Liver (tissue), 9 donors: Measurements from ENCODE around the gene DIPK1C. TPM values are rescaled to one million over a fixed set of nuclear protein-coding genes. Genes with fewer than 3 reads are reported as not detected.

Source experiments
- DNase-seq: peaks from one replicate; pipeline ENCODE4 v3.0.0-alpha.2; 2017; ENCODE audit warnings: low spot score
- H3K27ac ChIP-seq, 2 donors: one replicate each; pipeline ENCODE4 v1.7.0; 2013; ENCODE audit warnings: inconsistent platforms in 2 of 2, low read length in 2 of 2, control low read depth in 1 of 2, low read depth in 1 of 2, mild to moderate bottlenecking in 1 of 2
- H3K27me3 ChIP-seq, 4 donors: one replicate each; pipeline versions ENCODE4 v1.6.1 to v1.7.0; 2013; ENCODE audit warnings: low read length in 3 of 4, inconsistent platforms in 1 of 4, mild to moderate bottlenecking in 1 of 4, moderate library complexity in 1 of 4; ENCODE audit not compliant: control insufficient read depth in 4 of 4, insufficient read depth in 4 of 4
- H3K36me3 ChIP-seq, 4 donors: one replicate each; pipeline versions ENCODE4 v1.6.1 to v1.7.0; 2013; ENCODE audit warnings: low read length in 3 of 4, mild to moderate bottlenecking in 3 of 4, low read depth in 1 of 4, moderate library complexity in 1 of 4; ENCODE audit not compliant: control insufficient read depth in 4 of 4, insufficient read depth in 3 of 4
- H3K4me1 ChIP-seq, 4 donors: one replicate each; pipeline versions ENCODE4 v1.6.1 to v1.7.0; 2013; ENCODE audit warnings: low read length in 3 of 4, mild to moderate bottlenecking in 3 of 4, moderate library complexity in 1 of 4; ENCODE audit not compliant: control insufficient read depth in 4 of 4, insufficient read depth in 4 of 4
- H3K4me3 ChIP-seq, 3 donors: one replicate each; pipeline versions ENCODE4 v1.6.1 to v1.7.0; 2013; ENCODE audit warnings: low read length in 3 of 3, control low read depth in 1 of 3, low read depth in 1 of 3, mild to moderate bottlenecking in 1 of 3
- H3K9ac ChIP-seq, 2 donors: one replicate each; pipeline ENCODE4 v1.7.0; 2013; ENCODE audit warnings: low read length in 2 of 2, mild to moderate bottlenecking in 2 of 2, moderate library complexity in 2 of 2, control low read depth in 1 of 2, low read depth in 1 of 2
- H3K9me3 ChIP-seq, 4 donors: one replicate each; pipeline versions ENCODE4 v1.6.1 to v1.7.0; 2013; ENCODE audit warnings: low read length in 3 of 4; ENCODE audit not compliant: control insufficient read depth in 4 of 4
- EGR1 ChIP-seq, 2 donors: IDR thresholded peaks; 2 replicates each; pipeline ENCODE4 v1.6.1; 2016 to 2018; ENCODE audit warnings: antibody characterized with exemption in 2 of 2, low read depth in 2 of 2
- FOXA1 ChIP-seq: IDR thresholded peaks from 2 replicates; pipeline ENCODE4 v1.6.1; 2016; ENCODE audit warnings: antibody characterized with exemption
- FOXA2 ChIP-seq: IDR thresholded peaks from 2 replicates; pipeline ENCODE4 v1.6.1; 2016; ENCODE audit warnings: antibody characterized with exemption
- GABPA ChIP-seq, 2 donors: IDR thresholded peaks in 1 of 2; conservative IDR thresholded peaks in 1 of 2; 2 replicates each; pipeline ENCODE4 v1.6.1; 2016; ENCODE audit warnings: antibody characterized with exemption in 2 of 2, mild to moderate bottlenecking in 1 of 2, moderate library complexity in 1 of 2
- HNF4A ChIP-seq, 2 donors: conservative IDR thresholded peaks; 2 replicates each; pipeline ENCODE4 v1.6.1; 2016; ENCODE audit warnings: antibody characterized with exemption in 2 of 2, mild to moderate bottlenecking in 2 of 2
- HNF4G ChIP-seq: IDR thresholded peaks from 2 replicates; pipeline ENCODE4 v1.6.1; 2016; ENCODE audit warnings: antibody characterized with exemption
- JUND ChIP-seq, 2 donors: IDR thresholded peaks; 2 replicates each; pipeline ENCODE4 v1.6.1; 2016; ENCODE audit warnings: antibody characterized with exemption in 2 of 2
- NR2F2 ChIP-seq: IDR thresholded peaks from 2 replicates; pipeline ENCODE4 v1.6.1; 2016; ENCODE audit warnings: antibody characterized with exemption
- RAD21 ChIP-seq, 2 donors: IDR thresholded peaks; 2 replicates each; pipeline ENCODE4 v1.6.1; 2016; ENCODE audit warnings: antibody characterized with exemption in 2 of 2, mild to moderate bottlenecking in 2 of 2
- RXRA ChIP-seq, 2 donors: IDR thresholded peaks; 2 replicates each; pipeline ENCODE4 v1.6.1; 2017 to 2018; ENCODE audit warnings: antibody characterized with exemption in 2 of 2, mild to moderate bottlenecking in 1 of 2
- SP1 ChIP-seq: IDR thresholded peaks from 2 replicates; pipeline ENCODE4 v1.6.1; 2018; ENCODE audit warnings: antibody characterized with exemption, mild to moderate bottlenecking
- TAF1 ChIP-seq: conservative IDR thresholded peaks from 2 replicates; pipeline ENCODE4 v1.6.1; 2016; ENCODE audit warnings: antibody characterized with exemption, mild to moderate bottlenecking
- YY1 ChIP-seq: IDR thresholded peaks from 2 replicates; pipeline ENCODE4 v1.6.1; 2016; ENCODE audit warnings: antibody characterized with exemption, mild to moderate bottlenecking
- WGBS: extraction: QIAGEN DNeasy Blood & Tissue Kit; methylation state at CpG from one replicate; pipeline ENCODE4 v1.1.7; 2013; 5-methylcytosine and 5-hydroxymethylcytosine counted together
- polyA plus RNA-seq, 2 donors: library from polyadenylated mRNA; stranded (reverse) in 1 of 2; unstranded in 1 of 2; fragments of 200-250 nt in 1 of 2; fragments of >200 nt in 1 of 2; fragmentation: Nextera tagmentation in 1 of 2; extraction: Ambion mirVana in 1 of 2; gene quantifications; one replicate each; pipeline versions ENCODE4 v1.2.1 to v1.2.3, GENCODE V29; 2013 to 2015
- total RNA-seq, 2 donors: library from RNA; depleted of rRNA; stranded (reverse); fragments of >200 nt; gene quantifications; one replicate each; pipeline ENCODE4 v1.2.3, GENCODE V29; 2014
- TF ChIP-seq, protein P1 (sequence below): IDR thresholded peaks from 2 replicates; pipeline ENCODE4 v1.6.1; 2016; ENCODE audit warnings: antibody characterized with exemption
- TF ChIP-seq, protein P2 (sequence below): fragments of 150-350 bp; IDR thresholded peaks from 2 replicates; pipeline ENCODE4 v1.5.1; 2017; ENCODE audit warnings: improper control_type of control experiment, low read depth, low read length; ENCODE audit not compliant: missing input control
- TF ChIP-seq, protein P3 (sequence below): IDR thresholded peaks from 2 replicates; pipeline ENCODE4 v1.6.1; 2016; ENCODE audit warnings: antibody characterized with exemption
- TF ChIP-seq, protein P4 (sequence below): IDR thresholded peaks from 2 replicates; pipeline ENCODE4 v1.6.1; 2016; ENCODE audit warnings: antibody characterized with exemption
- donor health status: healthy.
- donor health status: healthy.
- donor health status: healthy.
- donor health status: healthy.
- donor health status: healthy.

The DIPK1C gene
- total and polyA plus RNA-seq, 4 donors, result 0.06 to 0.19 (median 0.08) TPM; not detected in 1

DNA sequence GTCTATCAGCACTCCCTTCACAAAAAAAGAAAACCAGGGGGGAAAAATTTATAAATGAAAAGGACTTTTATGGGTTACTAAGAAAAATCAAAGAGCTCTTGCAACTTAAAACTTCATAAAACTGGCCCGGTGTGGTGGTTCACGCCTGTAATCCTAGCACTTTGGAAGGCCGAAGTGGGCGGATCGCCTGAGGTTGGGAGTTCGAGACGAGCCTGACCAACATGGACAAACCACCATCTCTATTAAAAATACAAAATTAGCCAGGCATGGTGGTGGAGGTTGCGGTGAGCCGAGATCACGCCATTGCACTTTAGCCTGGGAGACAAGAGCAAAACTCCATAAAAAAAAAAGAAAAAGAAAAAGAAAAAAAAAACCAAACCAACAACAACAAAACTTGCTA lies 1.7 kb downstream of the DIPK1C start:
- DNase-seq, result no peak
- H3K9me3 ChIP-seq, result no peaks in the 10 kb centered on the region
- no peak overlapping the region for H3K4me3 ChIP-seq
- H3K36me3 ChIP-seq, result no peaks in the 10 kb centered on the region
- no peak overlapping the region for H3K27ac ChIP-seq
- H3K4me1 ChIP-seq, result peaks cover 7 to 20% (median 11%) of the 10 kb centered on the region in 4 donors
- WGBS, result 95% methylated on average over 10 of the region's 10 CpGs
- TF ChIP-seq, protein P1, sequence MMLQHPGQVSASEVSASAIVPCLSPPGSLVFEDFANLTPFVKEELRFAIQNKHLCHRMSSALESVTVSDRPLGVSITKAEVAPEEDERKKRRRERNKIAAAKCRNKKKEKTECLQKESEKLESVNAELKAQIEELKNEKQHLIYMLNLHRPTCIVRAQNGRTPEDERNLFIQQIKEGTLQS, result no peak
- TF ChIP-seq FOXA2 (no peak), GABPA (IDR thresholded peaks at IDR 0.05 in 1 of 2, conservative IDR thresholded peaks at IDR 0.05 in 1 of 2) (no peak), NR2F2 (no peak), YY1 (no peak), RAD21 (IDR thresholded peaks at IDR 0.05) (no peak)
- peaks cover 0 to 7% (median 4%) of the 10 kb centered on the region in 4 donors for H3K27me3 ChIP-seq
- H3K9ac ChIP-seq, result no peak overlapping the region

DNA sequence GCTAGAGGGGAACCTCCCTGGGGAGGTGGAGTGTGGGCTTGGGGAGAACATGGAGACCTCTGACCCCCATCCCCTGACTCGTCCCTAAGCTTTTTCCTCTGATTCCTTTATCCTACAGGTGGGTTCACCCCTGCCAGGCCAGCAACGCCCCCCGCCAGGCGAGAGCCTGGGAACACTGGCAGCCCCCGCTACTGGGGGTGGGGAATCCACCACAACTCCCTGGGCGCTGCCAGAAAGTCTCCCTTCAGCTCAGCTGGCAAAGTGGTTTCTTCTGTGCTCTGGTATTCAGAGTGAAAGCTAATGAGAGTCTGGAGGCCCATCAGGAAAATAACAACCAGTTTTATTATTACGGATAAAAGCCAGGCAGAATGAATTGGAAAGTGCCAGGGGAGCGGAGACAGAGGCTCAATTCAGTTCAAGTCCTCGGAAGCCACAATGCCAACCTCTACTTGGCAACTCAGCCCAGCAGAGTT lies 2.8 kb downstream of the DIPK1C start:
- no peak for DNase-seq
- Histone ChIP-seq H3K36me3 (no peaks in the 10 kb centered on the region), H3K4me3 (no peak overlapping the region), H3K4me1 (peaks cover 7 to 20% (median 11%) of the 10 kb centered on the region in 4 donors), H3K27me3 (peaks cover 0 to 7% (median 4%) of the 10 kb centered on the region in 4 donors), H3K27ac (no peak overlapping the region), H3K9me3 (no peaks in the 10 kb centered on the region), H3K9ac (no peak overlapping the region)
- WGBS, result 89% methylated on average over 9 of the region's 9 CpGs
- TF ChIP-seq RXRA (IDR thresholded peaks at IDR 0.05) (no peak), FOXA1 (no peak), SP1 (no peak), FOXA2 (no peak), HNF4A (conservative IDR thresholded peaks at IDR 0.05) (no peak), TAF1 (no peak), EGR1 (IDR thresholded peaks at IDR 0.05; ENCODE audit: low read depth in 2 of 2) (no peak), YY1 (no peak), JUND (IDR thresholded peaks at IDR 0.05) (no peak), HNF4G (no peak)
- TF ChIP-seq, protein P1, result no peak
- TF ChIP-seq, protein P2, sequence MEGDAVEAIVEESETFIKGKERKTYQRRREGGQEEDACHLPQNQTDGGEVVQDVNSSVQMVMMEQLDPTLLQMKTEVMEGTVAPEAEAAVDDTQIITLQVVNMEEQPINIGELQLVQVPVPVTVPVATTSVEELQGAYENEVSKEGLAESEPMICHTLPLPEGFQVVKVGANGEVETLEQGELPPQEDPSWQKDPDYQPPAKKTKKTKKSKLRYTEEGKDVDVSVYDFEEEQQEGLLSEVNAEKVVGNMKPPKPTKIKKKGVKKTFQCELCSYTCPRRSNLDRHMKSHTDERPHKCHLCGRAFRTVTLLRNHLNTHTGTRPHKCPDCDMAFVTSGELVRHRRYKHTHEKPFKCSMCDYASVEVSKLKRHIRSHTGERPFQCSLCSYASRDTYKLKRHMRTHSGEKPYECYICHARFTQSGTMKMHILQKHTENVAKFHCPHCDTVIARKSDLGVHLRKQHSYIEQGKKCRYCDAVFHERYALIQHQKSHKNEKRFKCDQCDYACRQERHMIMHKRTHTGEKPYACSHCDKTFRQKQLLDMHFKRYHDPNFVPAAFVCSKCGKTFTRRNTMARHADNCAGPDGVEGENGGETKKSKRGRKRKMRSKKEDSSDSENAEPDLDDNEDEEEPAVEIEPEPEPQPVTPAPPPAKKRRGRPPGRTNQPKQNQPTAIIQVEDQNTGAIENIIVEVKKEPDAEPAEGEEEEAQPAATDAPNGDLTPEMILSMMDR, result no peak
- TF ChIP-seq, protein P3, sequence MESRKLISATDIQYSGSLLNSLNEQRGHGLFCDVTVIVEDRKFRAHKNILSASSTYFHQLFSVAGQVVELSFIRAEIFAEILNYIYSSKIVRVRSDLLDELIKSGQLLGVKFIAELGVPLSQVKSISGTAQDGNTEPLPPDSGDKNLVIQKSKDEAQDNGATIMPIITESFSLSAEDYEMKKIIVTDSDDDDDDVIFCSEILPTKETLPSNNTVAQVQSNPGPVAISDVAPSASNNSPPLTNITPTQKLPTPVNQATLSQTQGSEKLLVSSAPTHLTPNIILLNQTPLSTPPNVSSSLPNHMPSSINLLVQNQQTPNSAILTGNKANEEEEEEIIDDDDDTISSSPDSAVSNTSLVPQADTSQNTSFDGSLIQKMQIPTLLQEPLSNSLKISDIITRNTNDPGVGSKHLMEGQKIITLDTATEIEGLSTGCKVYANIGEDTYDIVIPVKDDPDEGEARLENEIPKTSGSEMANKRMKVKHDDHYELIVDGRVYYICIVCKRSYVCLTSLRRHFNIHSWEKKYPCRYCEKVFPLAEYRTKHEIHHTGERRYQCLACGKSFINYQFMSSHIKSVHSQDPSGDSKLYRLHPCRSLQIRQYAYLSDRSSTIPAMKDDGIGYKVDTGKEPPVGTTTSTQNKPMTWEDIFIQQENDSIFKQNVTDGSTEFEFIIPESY, result no peak
- TF ChIP-seq, protein P4, sequence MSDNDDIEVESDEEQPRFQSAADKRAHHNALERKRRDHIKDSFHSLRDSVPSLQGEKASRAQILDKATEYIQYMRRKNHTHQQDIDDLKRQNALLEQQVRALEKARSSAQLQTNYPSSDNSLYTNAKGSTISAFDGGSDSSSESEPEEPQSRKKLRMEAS, result no peak
